DOHH2 (cell line): ENCODE measurements around the gene ACSM3.

ENCODE experiments used
- H3F3A ChIP-seq: fragments of 200-600 bp; sonication (generic), shearing (Covaris generic); 2 replicates; pipeline ENCODE4 v1.6.0; 2016; ENCODE audit warnings: antibody characterized with exemption, mild to moderate bottlenecking; ENCODE audit not compliant: control insufficient read depth, insufficient read depth
- H3K27ac ChIP-seq: fragments of 200-600 bp; sonication (generic); 2 replicates; pipeline ENCODE4 v1.5.1; 2014; ENCODE audit warnings: low read depth, mild to moderate bottlenecking, low read length, moderate library complexity
- H3K27me3 ChIP-seq: fragments of 200-600 bp; sonication (generic); 2 replicates; pipeline ENCODE4 v1.6.1; 2014; ENCODE audit warnings: mild to moderate bottlenecking, low read length, mixed read lengths; ENCODE audit not compliant: control insufficient read depth
- H3K36me3 ChIP-seq: fragments of 200-600 bp; sonication (generic); 2 replicates; pipeline ENCODE4 v1.6.1; 2014; ENCODE audit warnings: mild to moderate bottlenecking, low read length, moderate library complexity, mixed read lengths; ENCODE audit not compliant: control insufficient read depth
- H3K4me1 ChIP-seq: fragments of 200-600 bp; sonication (generic); 2 replicates; pipeline ENCODE4 v1.6.1; 2014; ENCODE audit warnings: mild to moderate bottlenecking, low read length, mixed read lengths; ENCODE audit not compliant: control insufficient read depth
- H3K4me2 ChIP-seq: fragments of 200-600 bp; sonication (generic); 2 replicates; pipeline ENCODE4 v1.6.0; 2014; ENCODE audit warnings: mild to moderate bottlenecking, low read length, moderate library complexity
- H3K4me3 ChIP-seq: fragments of 200-600 bp; sonication (generic); 2 replicates; pipeline ENCODE4 v1.5.1; 2014; ENCODE audit warnings: mild to moderate bottlenecking, low read length, mixed read lengths
- H3K79me2 ChIP-seq: fragments of 200-600 bp; sonication (generic); 2 replicates; pipeline ENCODE4 v1.6.1; 2014; ENCODE audit warnings: mild to moderate bottlenecking, low read length, mixed read lengths; ENCODE audit not compliant: control insufficient read depth
- H3K9me2 ChIP-seq: fragments of 200-600 bp; sonication (generic); replicated peaks from 2 replicates; pipeline ENCODE4 v1.6.1; 2014; ENCODE audit warnings: mild to moderate bottlenecking, low read length, mixed read lengths; ENCODE audit not compliant: control insufficient read depth
- H3K9me3 ChIP-seq: fragments of 200-600 bp; sonication (generic); 2 replicates; pipeline ENCODE4 v1.6.1; 2014; ENCODE audit warnings: antibody characterized with exemption, low read length, mixed read lengths; ENCODE audit not compliant: control insufficient read depth, insufficient read depth
- H4K20me1 ChIP-seq: fragments of 200-600 bp; sonication (generic); 2 replicates; pipeline ENCODE4 v1.6.0; 2014; ENCODE audit warnings: low read depth, mild to moderate bottlenecking, antibody characterized with exemption, low read length, moderate library complexity; ENCODE audit not compliant: control insufficient read depth, insufficient read depth
- EZH2phosphoT487 ChIP-seq: fragments of 200-600 bp; sonication (generic); IDR thresholded peaks from 2 replicates; pipeline ENCODE4 v1.6.1; 2017; ENCODE audit warnings: borderline replicate concordance, mild to moderate bottlenecking, antibody characterized with exemption, low read length, moderate library complexity, mixed read lengths
- TF ChIP-seq, protein P1 (sequence below): fragments of 200-600 bp; sonication (generic); IDR thresholded peaks from one replicate; pipeline ENCODE4 v1.5.1; 2014; ENCODE audit warnings: antibody characterized with exemption, mild to moderate bottlenecking, low read depth, low read length; ENCODE audit not compliant: poor library complexity, severe bottlenecking

The ACSM3 gene

DNA sequence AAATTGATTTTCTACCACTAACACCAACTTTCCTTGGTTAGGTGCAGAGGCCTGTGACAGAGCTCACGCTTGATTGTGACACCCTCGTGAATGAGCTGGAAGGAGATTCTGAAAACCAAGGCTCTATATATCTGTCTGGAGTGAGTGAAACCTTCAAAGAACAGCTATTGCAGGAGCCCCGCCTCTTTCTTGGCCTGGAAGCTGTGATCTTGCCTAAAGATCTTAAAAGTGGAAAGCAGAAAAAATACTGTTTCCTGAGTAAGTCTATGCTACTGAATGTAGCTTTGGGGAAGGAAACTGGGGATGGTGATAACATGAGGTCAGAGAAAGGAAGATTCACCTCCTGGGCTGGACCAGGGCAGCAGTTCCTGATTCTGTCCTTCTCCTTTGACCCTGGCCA lies 80.8 kb downstream of the ACSM3 start:
- no peaks in the 10 kb centered on the region for H3F3A ChIP-seq
- H3K9me2 ChIP-seq, result no peaks in the 10 kb centered on the region
- no peak overlapping the region for H3K4me3 ChIP-seq
- no peaks in the 10 kb centered on the region for H3K79me2 ChIP-seq
- H3K4me2 ChIP-seq, result no peak overlapping the region
- no peaks in the 10 kb centered on the region for H3K9me3 ChIP-seq
- H4K20me1 ChIP-seq, result no peaks in the 10 kb centered on the region
- no peak for TF ChIP-seq EZH2phosphoT487
- TF ChIP-seq, protein P1, sequence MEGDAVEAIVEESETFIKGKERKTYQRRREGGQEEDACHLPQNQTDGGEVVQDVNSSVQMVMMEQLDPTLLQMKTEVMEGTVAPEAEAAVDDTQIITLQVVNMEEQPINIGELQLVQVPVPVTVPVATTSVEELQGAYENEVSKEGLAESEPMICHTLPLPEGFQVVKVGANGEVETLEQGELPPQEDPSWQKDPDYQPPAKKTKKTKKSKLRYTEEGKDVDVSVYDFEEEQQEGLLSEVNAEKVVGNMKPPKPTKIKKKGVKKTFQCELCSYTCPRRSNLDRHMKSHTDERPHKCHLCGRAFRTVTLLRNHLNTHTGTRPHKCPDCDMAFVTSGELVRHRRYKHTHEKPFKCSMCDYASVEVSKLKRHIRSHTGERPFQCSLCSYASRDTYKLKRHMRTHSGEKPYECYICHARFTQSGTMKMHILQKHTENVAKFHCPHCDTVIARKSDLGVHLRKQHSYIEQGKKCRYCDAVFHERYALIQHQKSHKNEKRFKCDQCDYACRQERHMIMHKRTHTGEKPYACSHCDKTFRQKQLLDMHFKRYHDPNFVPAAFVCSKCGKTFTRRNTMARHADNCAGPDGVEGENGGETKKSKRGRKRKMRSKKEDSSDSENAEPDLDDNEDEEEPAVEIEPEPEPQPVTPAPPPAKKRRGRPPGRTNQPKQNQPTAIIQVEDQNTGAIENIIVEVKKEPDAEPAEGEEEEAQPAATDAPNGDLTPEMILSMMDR, result no peak
- no peak overlapping the region for H3K27ac ChIP-seq
- no peaks in the 10 kb centered on the region for H3K27me3 ChIP-seq
- H3K36me3 ChIP-seq, result peaks cover 19% of the 10 kb centered on the region
- no peaks in the 10 kb centered on the region for H3K4me1 ChIP-seq

DNA sequence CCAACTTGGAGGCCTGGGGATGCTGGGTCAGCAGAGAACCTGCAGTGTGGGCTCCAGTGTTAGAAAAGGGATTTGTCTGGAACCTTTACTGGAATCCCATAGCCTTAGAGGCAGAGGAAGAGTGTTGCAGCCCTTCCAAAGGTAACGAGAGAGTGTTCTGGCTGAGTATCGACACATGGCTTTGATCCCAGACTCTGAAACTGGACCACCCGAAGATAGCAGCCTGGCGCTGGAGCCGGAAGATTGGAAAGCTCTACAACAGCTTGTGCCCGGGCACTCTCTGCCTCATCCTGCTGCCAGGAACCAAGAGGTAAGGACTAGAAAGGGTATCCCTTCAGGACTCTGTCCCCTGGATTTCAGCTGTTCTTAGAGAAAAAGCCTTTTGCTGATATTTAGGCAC lies 82.2 kb downstream of the ACSM3 start:
- H3K79me2 ChIP-seq, result no peaks in the 10 kb centered on the region
- no peaks in the 10 kb centered on the region for H3K27me3 ChIP-seq
- H3K4me1 ChIP-seq, result no peaks in the 10 kb centered on the region
- no peak overlapping the region for H3K27ac ChIP-seq
- no peaks in the 10 kb centered on the region for H4K20me1 ChIP-seq
- no peaks in the 10 kb centered on the region for H3K9me3 ChIP-seq
- H3K36me3 ChIP-seq, result peaks cover 6% of the 10 kb centered on the region
- no peak overlapping the region for H3K4me3 ChIP-seq
- no peaks in the 10 kb centered on the region for H3K9me2 ChIP-seq
- TF ChIP-seq, protein P1, result no peak
- TF ChIP-seq EZH2phosphoT487, result no peak
- no peaks in the 10 kb centered on the region for H3F3A ChIP-seq
- no peak overlapping the region for H3K4me2 ChIP-seq

DNA sequence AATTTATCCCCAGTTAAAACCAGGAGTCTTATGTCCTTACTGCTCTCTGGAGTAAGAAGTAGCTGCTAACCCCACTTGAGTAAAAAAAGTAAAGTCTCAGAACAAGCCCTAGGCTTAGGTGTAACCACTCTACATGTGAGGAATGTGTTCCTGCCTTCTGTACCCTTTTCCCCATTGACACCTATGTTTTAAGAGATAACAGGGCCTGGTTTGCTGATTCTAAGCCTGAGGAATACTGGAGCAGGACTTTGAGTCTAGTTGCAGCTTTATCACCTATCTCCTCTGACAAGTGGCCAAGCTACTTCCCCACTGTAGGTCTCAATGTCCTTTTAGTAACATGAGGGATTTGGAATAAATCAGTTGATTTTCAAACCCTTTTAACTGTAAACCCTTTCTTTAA lies 82.7 kb downstream of the ACSM3 start:
- Histone ChIP-seq H3K4me3 (no peak overlapping the region), H3K9me2 (no peaks in the 10 kb centered on the region), H3K36me3 (peaks cover 5% of the 10 kb centered on the region), H3K27ac (no peak overlapping the region), H3K9me3 (no peaks in the 10 kb centered on the region), H4K20me1 (no peaks in the 10 kb centered on the region), H3K4me2 (no peak overlapping the region), H3K4me1 (no peaks in the 10 kb centered on the region), H3K79me2 (no peaks in the 10 kb centered on the region), H3K27me3 (no peaks in the 10 kb centered on the region), H3F3A (no peaks in the 10 kb centered on the region)
- TF ChIP-seq EZH2phosphoT487, result no peak
- TF ChIP-seq, protein P1, result no peak
